Gastrocnemius medialis (tissue), 4 donors: ENCODE results near the gene ZNF92. TPM values are rescaled to one million over a fixed set of nuclear protein-coding genes. Genes with fewer than 3 reads are reported as not detected.
A peak's percentile ranks its signal among the peaks of the same experiment; 100 is the strongest.

ENCODE experiments used
- ATAC-seq, 2 donors: fragments of 150-250 bp; one replicate each; pipeline ENCODE4 v1.9.1; 2016
- DNase-seq, 2 donors: peaks; one replicate each; pipeline ENCODE4 v3.0.0-alpha.2; 2019
- H3K27ac ChIP-seq, 4 donors: fragments of 200-600 bp; sonication (generic); 1 replicate in 1 of 4; 2 replicates in 3 of 4; pipeline ENCODE4 v1.5.1; 2016 to 2018; ENCODE audit warnings: mild to moderate bottlenecking in 2 of 4, moderate library complexity in 1 of 4
- H3K27me3 ChIP-seq, 3 donors: fragments of 200-600 bp; sonication (generic) in 2 of 3; 1 replicate in 1 of 3; 2 replicates in 2 of 3; pipeline versions ENCODE4 v1.5.1 to v1.6.0; 2016 to 2019; ENCODE audit warnings: mild to moderate bottlenecking in 1 of 3, moderate library complexity in 1 of 3
- H3K36me3 ChIP-seq, 2 donors: fragments of 200-600 bp; sonication (generic) in 1 of 2; one replicate each; pipeline ENCODE4 v1.5.1; 2017 to 2018
- H3K4me1 ChIP-seq, 2 donors: fragments of 200-600 bp; sonication (generic) in 1 of 2; one replicate each; pipeline ENCODE4 v1.5.1; 2016 to 2017; ENCODE audit warnings: mild to moderate bottlenecking in 2 of 2
- H3K4me3 ChIP-seq, 4 donors: fragments of 200-600 bp; sonication (generic) in 3 of 4; 1 replicate in 1 of 4; 2 replicates in 3 of 4; pipeline ENCODE4 v1.5.1; 2016 to 2019; ENCODE audit warnings: mild to moderate bottlenecking in 2 of 4
- H3K9me3 ChIP-seq, 3 donors: fragments of 200-600 bp; sonication (generic) in 2 of 3; 1 replicate in 1 of 3; 2 replicates in 2 of 3; pipeline ENCODE4 v1.5.1; 2016 to 2019
- POLR2A ChIP-seq, 2 donors: fragments of 450-650 bp; IDR thresholded peaks; one replicate each; pipeline ENCODE4 v1.6.1; 2017; ENCODE audit warnings: antibody characterized with exemption in 2 of 2, mild to moderate bottlenecking in 2 of 2, moderate library complexity in 2 of 2
- in situ Hi-C, 4 donors: fragments of 200-750 bp; cut with MboI; loops; one replicate each; pipeline versions ENCODE4 v1.15.0 to v1.8.0; 2017; ENCODE audit warnings: low sequenced_read_pairs in 4 of 4
- intact Hi-C: fragments of 100-400 bp; cut with DNase I; formaldehyde crosslinking; loops from one replicate; pipeline ENCODE4 v1.15.1; 2023; ENCODE audit warnings: low total_unique reads
- total RNA-seq, 4 donors: library from RNA; depleted of rRNA; stranded (reverse); fragments of >200 nt; gene quantifications; one replicate each; pipeline versions ENCODE4 v1.1.0 to v1.2.3, GENCODE V29; 2016
- TF ChIP-seq, protein P1 (sequence below), 5 experiments: fragments of 450-650 bp in 3 of 5; fragments of 200-600 bp in 2 of 5; sonication (generic) in 2 of 5; IDR thresholded peaks in 4 of 5; conservative IDR thresholded peaks in 1 of 5; 1 replicate in 4 of 5; 2 replicates in 1 of 5; pipeline ENCODE4 v1.5.1; 2016 to 2019; ENCODE audit warnings: antibody characterized with exemption in 5 of 5, mild to moderate bottlenecking in 3 of 5, moderate library complexity in 3 of 5

The ZNF92 gene
- 1 to 10 TPM; 1.8 to 3.4 (median 2.6) TPM for total RNA-seq

DNA sequence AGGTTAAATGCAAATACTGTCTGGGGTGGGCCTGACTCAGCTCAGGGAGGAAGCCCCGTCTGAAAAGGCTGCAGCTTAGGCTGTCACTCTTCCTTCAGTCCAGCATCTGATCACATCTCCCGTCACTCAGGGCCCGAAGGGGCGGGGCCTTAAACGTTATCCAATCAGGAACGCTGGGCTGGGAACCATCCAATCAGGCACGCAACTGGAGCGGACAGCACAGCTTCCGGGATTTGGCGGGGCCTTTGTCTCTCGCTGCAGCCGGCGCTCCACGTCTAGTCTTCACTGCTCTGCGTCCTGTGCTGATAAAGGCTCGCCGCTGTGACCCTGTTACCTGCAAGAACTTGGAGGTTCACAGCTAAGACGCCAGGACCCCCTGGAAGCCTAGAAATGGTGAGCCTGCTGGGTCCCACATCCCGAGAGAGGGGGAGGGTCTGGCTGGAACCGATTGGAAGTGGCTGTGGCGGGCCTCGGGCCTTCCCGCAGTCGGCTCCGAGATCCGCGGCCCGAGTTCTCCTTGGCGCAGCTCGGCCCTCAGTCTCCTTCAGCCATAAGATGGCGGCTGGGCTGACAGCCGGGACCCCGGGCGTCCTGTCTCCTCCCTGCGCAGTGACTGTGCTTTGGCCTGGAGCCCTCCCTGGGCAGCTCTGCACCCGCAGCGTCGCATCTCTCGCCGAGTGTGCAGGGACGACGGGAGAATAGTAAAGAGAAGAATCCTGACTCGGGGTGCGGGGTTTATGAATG lies at the start of gene ZNF92:
ZNF92 (plus strand) TSS at position 248 of the 744 bp plus-strand sequence; CDS start at position 391, 143 bp downstream.
- ATAC-seq, result peak; percentile 100
- peak; percentile 95 to 96 for DNase-seq
- H3K4me1 ChIP-seq, result peaks cover 10 to 14% of the 10 kb centered on the region in 2 donors
- no peaks in the 10 kb centered on the region for H3K27me3 ChIP-seq
- H3K36me3 ChIP-seq, result peaks cover 0 to 8% of the 10 kb centered on the region in 2 donors
- peak within 1 kb of the TSS; percentile 91 to 97 (median 96) for H3K4me3 ChIP-seq
- H3K27ac ChIP-seq, result peak within 1 kb of the TSS; percentile 87 to 89 (median 88)
- TF ChIP-seq, protein P1, sequence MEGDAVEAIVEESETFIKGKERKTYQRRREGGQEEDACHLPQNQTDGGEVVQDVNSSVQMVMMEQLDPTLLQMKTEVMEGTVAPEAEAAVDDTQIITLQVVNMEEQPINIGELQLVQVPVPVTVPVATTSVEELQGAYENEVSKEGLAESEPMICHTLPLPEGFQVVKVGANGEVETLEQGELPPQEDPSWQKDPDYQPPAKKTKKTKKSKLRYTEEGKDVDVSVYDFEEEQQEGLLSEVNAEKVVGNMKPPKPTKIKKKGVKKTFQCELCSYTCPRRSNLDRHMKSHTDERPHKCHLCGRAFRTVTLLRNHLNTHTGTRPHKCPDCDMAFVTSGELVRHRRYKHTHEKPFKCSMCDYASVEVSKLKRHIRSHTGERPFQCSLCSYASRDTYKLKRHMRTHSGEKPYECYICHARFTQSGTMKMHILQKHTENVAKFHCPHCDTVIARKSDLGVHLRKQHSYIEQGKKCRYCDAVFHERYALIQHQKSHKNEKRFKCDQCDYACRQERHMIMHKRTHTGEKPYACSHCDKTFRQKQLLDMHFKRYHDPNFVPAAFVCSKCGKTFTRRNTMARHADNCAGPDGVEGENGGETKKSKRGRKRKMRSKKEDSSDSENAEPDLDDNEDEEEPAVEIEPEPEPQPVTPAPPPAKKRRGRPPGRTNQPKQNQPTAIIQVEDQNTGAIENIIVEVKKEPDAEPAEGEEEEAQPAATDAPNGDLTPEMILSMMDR (IDR thresholded peaks at IDR 0.05 in 4 of 5, conservative IDR thresholded peaks at IDR 0.05 in 1 of 5), result no peak
- TF ChIP-seq POLR2A (IDR thresholded peaks at IDR 0.05), result peak; percentile 69 to 88
- in situ Hi-C loops, result no loop called here
- no peaks in the 10 kb centered on the region for H3K9me3 ChIP-seq
- intact Hi-C loops, result loop anchor here (5.0 to 10.0 kb wide), 3 partner anchors 336 to 809 kb away; partner anchors contain the start of genes ERV3-1 and ZNF680

DNA sequence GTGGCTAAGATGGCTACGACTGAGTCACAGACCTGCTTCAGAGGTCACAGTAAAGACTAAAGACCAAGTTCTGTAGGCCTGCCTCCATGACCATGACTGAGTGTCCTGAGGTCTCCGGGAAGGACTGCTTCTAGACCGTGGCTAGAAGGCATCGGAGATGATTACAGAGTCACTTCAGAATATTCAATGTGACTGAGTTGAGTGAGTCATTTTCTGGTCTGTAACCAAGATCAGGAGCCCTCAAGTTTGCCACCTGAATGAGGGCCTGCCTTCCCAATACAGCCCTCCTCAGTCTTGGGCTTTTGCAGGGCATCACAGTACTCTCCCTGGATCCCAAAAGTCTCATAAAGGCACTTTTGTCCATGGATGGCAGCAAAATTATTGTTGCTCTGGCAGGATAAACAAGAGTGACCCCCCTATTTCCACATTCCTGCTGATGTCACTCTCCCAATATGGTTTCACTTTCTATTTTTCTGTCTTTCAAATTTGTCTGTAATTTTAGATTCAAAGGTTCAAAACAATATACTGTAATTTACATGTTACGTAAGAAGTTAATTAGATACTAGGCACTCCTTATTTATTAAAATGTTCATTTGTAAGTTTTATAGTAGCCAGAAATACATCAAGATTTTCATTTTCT lies 47.7 kb upstream of the ZNF92 start:
- TF ChIP-seq, protein P1 (IDR thresholded peaks at IDR 0.05 in 4 of 5, conservative IDR thresholded peaks at IDR 0.05 in 1 of 5), result no peak
- TF ChIP-seq POLR2A (IDR thresholded peaks at IDR 0.05), result no peak
- in situ Hi-C loops (no loop called here), intact Hi-C loops (no loop called here)
- H3K27ac ChIP-seq, result no peak overlapping the region
- H3K27me3 ChIP-seq, result no peaks in the 10 kb centered on the region
- H3K4me1 ChIP-seq, result no peaks in the 10 kb centered on the region
- ATAC-seq (no peak), DNase-seq (no peak)
- no peaks in the 10 kb centered on the region for H3K9me3 ChIP-seq
- H3K36me3 ChIP-seq, result no peaks in the 10 kb centered on the region
- no peak overlapping the region for H3K4me3 ChIP-seq

DNA sequence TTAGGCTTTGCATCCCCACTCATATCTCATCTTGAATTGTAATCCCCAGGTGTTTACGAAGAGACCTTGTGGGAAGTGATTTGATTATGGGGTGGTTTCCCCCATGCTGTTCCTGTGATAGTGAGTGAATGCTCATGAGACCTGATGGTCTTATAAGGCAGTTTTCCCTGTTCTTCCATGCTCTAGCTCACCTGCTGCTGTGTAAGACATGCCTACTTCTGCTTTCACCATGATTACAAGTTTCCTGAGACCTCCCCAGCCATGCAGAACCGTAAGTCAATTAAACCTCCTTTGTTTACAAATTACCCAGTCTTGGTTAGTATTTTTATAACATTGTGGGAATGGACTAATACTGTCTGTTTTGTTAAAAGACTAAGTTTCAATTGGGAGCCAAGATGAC lies 35.3 kb upstream of the ZNF92 start:
- Histone ChIP-seq H3K4me1 (no peaks in the 10 kb centered on the region), H3K4me3 (no peak overlapping the region), H3K36me3 (no peaks in the 10 kb centered on the region), H3K27ac (no peak overlapping the region), H3K9me3 (no peaks in the 10 kb centered on the region), H3K27me3 (no peaks in the 10 kb centered on the region)
- in situ Hi-C loops, result no loop called here
- DNase-seq (no peak), ATAC-seq (no peak)
- intact Hi-C loops, result no loop called here
- no peak for TF ChIP-seq POLR2A (IDR thresholded peaks at IDR 0.05)
- TF ChIP-seq, protein P1 (IDR thresholded peaks at IDR 0.05 in 4 of 5, conservative IDR thresholded peaks at IDR 0.05 in 1 of 5), result no peak

DNA sequence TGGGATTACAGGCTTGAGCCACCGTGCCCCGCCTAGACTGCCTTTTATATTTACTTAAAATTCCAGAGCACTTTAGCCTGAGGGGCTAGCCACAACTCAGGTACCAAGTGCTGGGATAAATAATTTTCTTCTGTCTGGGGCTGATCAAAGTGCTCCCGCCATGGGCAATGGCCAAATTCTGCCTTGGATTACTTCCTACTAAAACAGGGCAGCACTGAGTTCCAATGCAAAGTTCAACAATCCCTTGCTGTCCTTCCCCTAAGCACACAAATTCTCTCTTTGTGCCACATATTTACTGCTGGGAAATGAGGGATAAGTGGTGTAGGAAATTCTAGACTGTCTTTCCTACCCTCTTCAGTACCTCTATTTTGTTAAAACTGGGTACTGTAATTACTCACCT lies 34.4 kb upstream of the ZNF92 start:
- no peak overlapping the region for H3K4me3 ChIP-seq
- H3K36me3 ChIP-seq, result no peaks in the 10 kb centered on the region
- in situ Hi-C loops, result no loop called here
- DNase-seq, result no peak
- ATAC-seq, result no peak
- intact Hi-C loops, result no loop called here
- H3K9me3 ChIP-seq, result no peaks in the 10 kb centered on the region
- H3K27me3 ChIP-seq, result no peaks in the 10 kb centered on the region
- no peak overlapping the region for H3K27ac ChIP-seq
- TF ChIP-seq, protein P1 (IDR thresholded peaks at IDR 0.05 in 4 of 5, conservative IDR thresholded peaks at IDR 0.05 in 1 of 5), result no peak
- no peak for TF ChIP-seq POLR2A (IDR thresholded peaks at IDR 0.05)
- H3K4me1 ChIP-seq, result no peaks in the 10 kb centered on the region
